Right lobe of liver (tissue), 6 donors: ENCODE results near the gene SH3RF3. TPM values are rescaled to one million over a fixed set of nuclear protein-coding genes. Genes with fewer than 3 reads are reported as not detected.

ENCODE experiments used
- ATAC-seq, 4 donors: fragments of 200-7000 bp; cut with Tn5 transposase; one replicate each; pipeline ENCODE4 v1.9.1; 2020; ENCODE audit warnings: mild to moderate bottlenecking in 4 of 4, moderate library complexity in 4 of 4
- DNase-seq, 3 donors: peaks; one replicate each; pipeline ENCODE4 v3.0.0-alpha.2; 2020
- H3K27ac ChIP-seq, 3 donors: fragments of 200-600 bp; one replicate each; pipeline ENCODE4 v1.8.0; 2022
- H3K27me3 ChIP-seq, 2 donors: fragments of 200-600 bp; one replicate each; pipeline ENCODE4 v1.8.0; 2022
- H3K36me3 ChIP-seq, 4 donors: fragments of 200-600 bp; sonication (generic) in 1 of 4; one replicate each; pipeline versions ENCODE4 v1.5.1 to v1.8.0; 2017 to 2022; ENCODE audit warnings: control low read depth in 1 of 4
- H3K4me1 ChIP-seq, 4 donors: fragments of 200-600 bp; sonication (generic) in 1 of 4; one replicate each; pipeline versions ENCODE4 v1.5.1 to v1.8.0; 2017 to 2022; ENCODE audit warnings: control low read depth in 1 of 4
- H3K4me3 ChIP-seq, 3 donors: fragments of 200-600 bp; one replicate each; pipeline ENCODE4 v1.8.0; 2022
- H3K9me3 ChIP-seq, 4 donors: fragments of 200-600 bp; sonication (generic) in 1 of 4; one replicate each; pipeline versions ENCODE4 v1.5.1 to v1.8.0; 2017 to 2022; ENCODE audit warnings: control low read depth in 1 of 4
- POLR2A ChIP-seq: fragments of 450-650 bp; IDR thresholded peaks from one replicate; pipeline ENCODE4 v1.6.1; 2017; ENCODE audit warnings: antibody characterized with exemption, mild to moderate bottlenecking
- WGBS: methylation state at CpG from one replicate; pipeline ENCODE4 v1.1.6; 2018; ENCODE audit warnings: low coverage, low lambda C conversion rate; ENCODE audit not compliant: insufficient coverage; ENCODE audit errors: missing lambda C conversion rate; 5-methylcytosine and 5-hydroxymethylcytosine counted together
- intact Hi-C, 2 donors: fragments of 100-400 bp; cut with DNase I; formaldehyde crosslinking; loops; one replicate each; pipeline versions ENCODE4 v1.11.2 to v1.14.1; 2022
- total RNA-seq, 6 experiments: library from RNA; depleted of rRNA in 2 of 6; stranded (reverse); fragments of >200 nt in 2 of 6; fragmentation: NEBNext Ultra II Directional in 3 of 6; extraction: Animal tissue kit (Norgen Biotek cat#: 25700) in 3 of 6; gene quantifications; one replicate each; pipeline versions ENCODE4 v1.1.0 to v1.2.4, GENCODE V29; 2016 to 2023
- TF ChIP-seq, protein P1 (sequence below), 4 donors: fragments of 200-600 bp in 3 of 4; fragments of 450-650 bp in 1 of 4; IDR thresholded peaks; one replicate each; pipeline versions ENCODE4 v1.5.1 to v1.8.0; 2016 to 2022; ENCODE audit warnings: antibody characterized with exemption in 4 of 4, mild to moderate bottlenecking in 2 of 4
- donor health status: DM: no; HTN: yes; CAD: no.
- donor health status: DM: no; HTN: no; CAD: no.
- donor health status: DM: no; HTN: no; CAD: no.
- donor health status: DM: no; HTN: yes; CAD: no.
- donor health status: DM: no; HTN: yes; CAD: no.

Gene SH3RF3
- total RNA-seq, 6 experiments from 2014 or later: 0.68 to 1.6 (median 1.2) TPM

DNA sequence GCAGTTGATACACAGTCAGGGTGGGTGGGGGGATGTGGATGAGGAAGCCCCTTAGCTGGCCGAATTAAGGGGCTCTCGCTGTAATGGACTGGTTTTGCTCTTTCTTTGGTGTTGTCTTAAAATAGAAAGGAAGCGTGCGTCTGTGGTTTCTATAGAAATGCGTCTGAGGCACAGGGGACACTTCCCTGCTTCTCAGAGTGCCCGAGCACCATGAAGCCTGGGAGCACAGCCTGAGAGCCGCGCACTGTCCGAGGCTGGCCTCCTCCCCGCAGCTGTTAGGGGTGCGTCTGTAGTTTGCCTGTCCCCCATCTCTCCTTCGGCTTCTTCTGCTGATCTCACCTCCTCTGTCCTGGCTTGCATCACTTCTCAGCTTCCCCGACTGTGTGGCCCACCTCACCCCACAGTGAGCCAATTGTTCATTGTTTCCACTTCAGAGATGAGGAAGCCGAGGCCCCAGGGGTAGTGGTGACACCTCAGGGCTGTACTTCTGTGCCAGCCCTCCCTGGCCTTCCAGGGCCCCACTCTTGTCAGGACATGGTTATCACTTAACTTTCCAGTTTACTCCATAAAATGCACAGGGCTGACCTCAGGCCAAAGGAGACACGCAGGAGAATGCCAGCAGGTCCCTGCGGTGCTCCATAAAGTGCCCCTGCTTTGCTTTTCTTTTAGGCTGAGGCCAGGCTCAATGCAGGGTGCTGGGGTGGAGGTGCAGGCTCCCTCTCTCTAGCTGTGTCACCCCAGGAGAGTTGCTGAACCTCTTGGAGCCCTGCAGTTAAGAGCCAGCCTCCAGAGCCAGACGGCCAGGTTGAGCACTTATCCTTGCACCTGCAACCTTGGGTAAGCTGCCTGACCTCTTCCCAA lies 274.2 kb downstream of the SH3RF3 start:
- no peak for ATAC-seq
- Histone ChIP-seq H3K9me3 (no peaks in the 10 kb centered on the region), H3K27me3 (no peaks in the 10 kb centered on the region), H3K36me3 (no peaks in the 10 kb centered on the region), H3K4me3 (no peak overlapping the region), H3K4me1 (no peaks in the 10 kb centered on the region), H3K27ac (no peak overlapping the region)
- intact Hi-C loops: no loop called here
- TF ChIP-seq, protein P1, sequence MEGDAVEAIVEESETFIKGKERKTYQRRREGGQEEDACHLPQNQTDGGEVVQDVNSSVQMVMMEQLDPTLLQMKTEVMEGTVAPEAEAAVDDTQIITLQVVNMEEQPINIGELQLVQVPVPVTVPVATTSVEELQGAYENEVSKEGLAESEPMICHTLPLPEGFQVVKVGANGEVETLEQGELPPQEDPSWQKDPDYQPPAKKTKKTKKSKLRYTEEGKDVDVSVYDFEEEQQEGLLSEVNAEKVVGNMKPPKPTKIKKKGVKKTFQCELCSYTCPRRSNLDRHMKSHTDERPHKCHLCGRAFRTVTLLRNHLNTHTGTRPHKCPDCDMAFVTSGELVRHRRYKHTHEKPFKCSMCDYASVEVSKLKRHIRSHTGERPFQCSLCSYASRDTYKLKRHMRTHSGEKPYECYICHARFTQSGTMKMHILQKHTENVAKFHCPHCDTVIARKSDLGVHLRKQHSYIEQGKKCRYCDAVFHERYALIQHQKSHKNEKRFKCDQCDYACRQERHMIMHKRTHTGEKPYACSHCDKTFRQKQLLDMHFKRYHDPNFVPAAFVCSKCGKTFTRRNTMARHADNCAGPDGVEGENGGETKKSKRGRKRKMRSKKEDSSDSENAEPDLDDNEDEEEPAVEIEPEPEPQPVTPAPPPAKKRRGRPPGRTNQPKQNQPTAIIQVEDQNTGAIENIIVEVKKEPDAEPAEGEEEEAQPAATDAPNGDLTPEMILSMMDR (IDR thresholded peaks at IDR 0.05): no peak
- no peak for TF ChIP-seq POLR2A
- no peak for DNase-seq
- WGBS: 38% methylated on average over 7 of the region's 17 CpGs

DNA sequence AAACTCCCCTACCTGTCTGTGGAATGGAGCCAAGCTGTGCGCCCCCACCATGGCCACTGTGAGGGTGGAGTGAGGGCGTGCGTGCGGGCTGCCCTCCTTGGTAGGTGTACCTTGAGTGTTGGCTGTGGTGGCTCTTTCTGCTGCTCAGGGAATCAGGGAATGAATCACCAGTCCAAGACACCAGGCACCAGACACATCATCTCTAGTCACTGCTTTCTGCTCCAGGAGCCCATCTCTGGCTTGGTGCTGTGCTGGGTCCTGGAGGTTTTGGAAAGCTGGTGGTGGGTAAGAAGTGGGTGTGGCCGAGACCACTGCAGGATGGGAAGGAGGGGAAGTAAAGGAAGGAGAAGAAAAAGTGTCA lies 274.8 kb downstream of the SH3RF3 start:
- H3K27ac ChIP-seq: no peak overlapping the region
- no peak for ATAC-seq
- intact Hi-C loops: no loop called here
- no peaks in the 10 kb centered on the region for H3K27me3 ChIP-seq
- TF ChIP-seq, protein P1 (IDR thresholded peaks at IDR 0.05): no peak
- TF ChIP-seq POLR2A: no peak
- H3K9me3 ChIP-seq: no peaks in the 10 kb centered on the region
- H3K36me3 ChIP-seq: no peaks in the 10 kb centered on the region
- no peak overlapping the region for H3K4me3 ChIP-seq
- 38% methylated on average over 1 of the region's 5 CpGs for WGBS
- DNase-seq: no peak
- H3K4me1 ChIP-seq: no peaks in the 10 kb centered on the region

DNA sequence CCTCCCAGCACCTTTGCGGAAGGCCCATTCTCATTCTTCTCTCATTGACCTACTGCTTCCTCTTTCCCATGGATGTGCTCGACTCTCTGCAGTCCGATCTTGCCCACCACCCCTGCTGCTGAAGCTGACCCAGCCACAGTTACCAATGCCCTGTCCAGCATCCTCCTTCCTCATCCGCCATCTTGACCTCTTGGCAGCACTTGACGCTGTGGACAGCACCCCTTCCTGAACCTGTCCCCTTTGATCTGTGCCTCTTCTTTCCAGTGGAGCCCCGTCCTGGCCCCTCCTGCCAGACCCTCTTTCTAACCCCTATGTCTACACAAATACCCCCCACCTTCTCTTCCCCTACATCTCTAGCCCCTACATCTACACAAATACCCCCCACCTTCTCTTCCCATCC lies 275.7 kb downstream of the SH3RF3 start:
- ATAC-seq (no peak), DNase-seq (no peak)
- intact Hi-C loops: no loop called here
- H3K27ac ChIP-seq: no peak overlapping the region
- no peaks in the 10 kb centered on the region for H3K4me1 ChIP-seq
- 86% methylated on average over 4 of the region's 6 CpGs for WGBS
- H3K27me3 ChIP-seq: no peaks in the 10 kb centered on the region
- no peaks in the 10 kb centered on the region for H3K9me3 ChIP-seq
- TF ChIP-seq, protein P1 (IDR thresholded peaks at IDR 0.05): no peak
- no peak for TF ChIP-seq POLR2A
- no peak overlapping the region for H3K4me3 ChIP-seq
- H3K36me3 ChIP-seq: no peaks in the 10 kb centered on the region

DNA sequence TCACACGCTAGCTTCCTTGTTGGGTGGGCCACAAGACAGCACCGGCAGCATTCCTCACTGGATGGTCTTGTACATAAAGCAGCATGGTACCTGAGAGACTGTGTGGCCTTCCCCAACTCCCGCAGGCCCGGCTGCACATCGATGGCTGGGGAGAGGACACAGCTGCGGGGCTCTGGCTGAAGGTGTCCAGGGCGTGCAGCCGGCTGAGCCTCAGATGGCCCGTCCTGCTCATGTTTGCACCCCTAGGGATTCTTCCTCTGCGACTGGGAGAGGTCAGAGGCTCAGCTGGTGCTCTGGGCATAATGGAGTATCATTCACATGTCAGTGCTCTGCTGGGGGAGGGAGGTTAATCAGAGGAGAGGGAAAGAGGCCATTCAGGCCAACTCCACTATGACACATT lies 276.9 kb downstream of the SH3RF3 start:
- no peaks in the 10 kb centered on the region for H3K9me3 ChIP-seq
- H3K4me1 ChIP-seq: no peaks in the 10 kb centered on the region
- no peaks in the 10 kb centered on the region for H3K36me3 ChIP-seq
- intact Hi-C loops: no loop called here
- no peak for DNase-seq
- no peak overlapping the region for H3K27ac ChIP-seq
- WGBS: 83% methylated on average over 2 of the region's 10 CpGs
- no peak overlapping the region for H3K4me3 ChIP-seq
- no peaks in the 10 kb centered on the region for H3K27me3 ChIP-seq
- no peak for TF ChIP-seq POLR2A
- TF ChIP-seq, protein P1 (IDR thresholded peaks at IDR 0.05): no peak
- ATAC-seq: no peak
